CD1c-positive myeloid dendritic cell (primary cell): Measurements from ENCODE around the gene MALSU1.

Experiments used
- DNase-seq: peaks from one replicate; pipeline ENCODE4 v3.0.0-alpha.2; 2016; ENCODE audit errors: extremely low spot score

The MALSU1 gene

GRCh38 chr7:23335621-23336020 lies 36.5 kb downstream of the MALSU1 start:
- DNase-seq = no peak

GRCh38 chr7:23336086-23336485 lies 36.9 kb downstream of the MALSU1 start:
- no peak for DNase-seq

GRCh38 chr7:23336799-23337283 lies 37.7 kb downstream of the MALSU1 start:
- no peak for DNase-seq

- no peak for DNase-seq
Observed at GRCh38 chr7:23337374-23337773, 38.2 kb downstream of the MALSU1 start.

- DNase-seq = no peak
Observed at GRCh38 chr7:23338439-23338838, 39.3 kb downstream of the MALSU1 start.

GRCh38 chr7:23338863-23339262 lies 39.7 kb downstream of the MALSU1 start:
- DNase-seq = no peak

- no peak for DNase-seq
Observed at GRCh38 chr7:23341846-23342598, 42.9 kb downstream of the MALSU1 start.

- DNase-seq = no peak
Observed at GRCh38 chr7:23343102-23343501, 44.0 kb downstream of the MALSU1 start.

- DNase-seq = no peak
Observed at GRCh38 chr7:23343806-23344475, 44.8 kb downstream of the MALSU1 start.

- no peak for DNase-seq
Observed at GRCh38 chr7:23345601-23346000, 46.5 kb downstream of the MALSU1 start.

GRCh38 chr7:23346316-23346715 lies 47.2 kb downstream of the MALSU1 start:
- DNase-seq = no peak

GRCh38 chr7:23347033-23347681 lies 48.0 kb downstream of the MALSU1 start:
- DNase-seq = no peak

- DNase-seq = peak; percentile 20
Observed at GRCh38 chr7:23347682-23348180, 48.6 kb downstream of the MALSU1 start.

- DNase-seq = no peak
Observed at GRCh38 chr7:23349484-23350157, 50.5 kb downstream of the MALSU1 start.

GRCh38 chr7:23350466-23350865 lies 51.3 kb downstream of the MALSU1 start:
- no peak for DNase-seq

- DNase-seq = no peak
Observed at GRCh38 chr7:23353172-23353571, 54.0 kb downstream of the MALSU1 start.

GRCh38 chr7:23356168-23356567 lies 57.0 kb downstream of the MALSU1 start:
- no peak for DNase-seq

- no peak for DNase-seq
Observed at GRCh38 chr7:23356726-23357125, 57.6 kb downstream of the MALSU1 start.

GRCh38 chr7:23357190-23358093 lies 58.3 kb downstream of the MALSU1 start:
- DNase-seq = no peak

- no peak for DNase-seq
Observed at GRCh38 chr7:23358152-23358674, 59.1 kb downstream of the MALSU1 start.
